ENCODE data around the gene MAP4K4. TPM values are rescaled to one million over a fixed set of nuclear protein-coding genes. Genes with fewer than 3 reads are reported as not detected.

MAP4K4 gene
- polyA plus RNA-seq, 1 donor (not counting 4 experiments of a cell fraction or from before 2014, with no cell fraction given): 84.1 TPM

GRCh38 chr2:101729521-101730190 is 32.1 kb downstream of the MAP4K4 start:
- H3K4me1 ChIP-seq (ENCODE audit: control insufficient read depth, extremely low read depth, insufficient read depth, low read length): peaks cover 17% of the 10 kb centered on the region
- peaks cover 0 to 4% of the 10 kb centered on the region in 2 experiments for H3K36me3 ChIP-seq (ENCODE audit: control insufficient read depth in 2 of 2, extremely low read depth in 1 of 2, insufficient read depth in 2 of 2, low read length in 2 of 2)
- no peak overlapping the region for H3K4me2 ChIP-seq (ENCODE audit: control insufficient read depth, extremely low read depth, insufficient read depth, low read depth, low read length)
- no peak overlapping the region for H3K9ac ChIP-seq (ENCODE audit: control insufficient read depth, extremely low read depth, insufficient read depth, low read length)
- H4K20me1 ChIP-seq (ENCODE audit: control insufficient read depth, extremely low read depth, insufficient read depth, low read length): peaks cover 19% of the 10 kb centered on the region
- H3K27me3 ChIP-seq (ENCODE audit: control insufficient read depth, extremely low read depth, insufficient read depth, low read length): no peaks in the 10 kb centered on the region
- no peak overlapping the region for H2AFZ ChIP-seq (ENCODE audit: control insufficient read depth, low read length)
- no peak for FAIRE-seq
- H3K27ac ChIP-seq (ENCODE audit: control insufficient read depth, insufficient read depth, low read length): no peak overlapping the region
- no peak overlapping the region for H3K4me3 ChIP-seq (ENCODE audit: control insufficient read depth in 2 of 3, extremely low read depth in 1 of 3, insufficient read depth in 2 of 3, low read depth in 1 of 3, low read length in 3 of 3)
- peaks cover 99% of the 10 kb centered on the region for H3K79me2 ChIP-seq (ENCODE audit: control insufficient read depth, insufficient read depth, low read length)
- H3K9me1 ChIP-seq (ENCODE audit: control insufficient read depth, extremely low read depth, insufficient read depth, low read length): peaks cover 10% of the 10 kb centered on the region
- dilution Hi-C loops (cut with MboI; ENCODE audit: extremely low pct_ligation_motif_present, low sequenced_read_pairs): no loop called here
- DNase-seq (ENCODE audit: low read depth, low spot score): no peak
- TF ChIP-seq CTCF (optimal IDR thresholded peaks at IDR 0.05 in 1 of 3, IDR thresholded peaks at IDR 0.05 in 1 of 3, conservative IDR thresholded peaks at IDR 0.05 in 1 of 3; ENCODE audit: extremely low read depth in 1 of 3, insufficient read depth in 2 of 3, low read length in 3 of 3) (no peak), EZH2 (IDR thresholded peaks at IDR 0.05; ENCODE audit: low read length) (no peak)
- no peaks in the 10 kb centered on the region for H3K9me3 ChIP-seq (ENCODE audit: control insufficient read depth, low read depth, low read length)

- peaks cover 12% of the 10 kb centered on the region for H3K9me1 ChIP-seq (ENCODE audit: control insufficient read depth, extremely low read depth, insufficient read depth, low read length)
- peaks cover 0 to 4% of the 10 kb centered on the region in 2 experiments for H3K36me3 ChIP-seq (ENCODE audit: control insufficient read depth in 2 of 2, extremely low read depth in 1 of 2, insufficient read depth in 2 of 2, low read length in 2 of 2)
- H3K4me2 ChIP-seq (ENCODE audit: control insufficient read depth, extremely low read depth, insufficient read depth, low read depth, low read length): no peak overlapping the region
- H3K4me1 ChIP-seq (ENCODE audit: control insufficient read depth, extremely low read depth, insufficient read depth, low read length): peaks cover 33% of the 10 kb centered on the region
- peaks cover 98% of the 10 kb centered on the region for H3K79me2 ChIP-seq (ENCODE audit: control insufficient read depth, insufficient read depth, low read length)
- H3K9ac ChIP-seq (ENCODE audit: control insufficient read depth, extremely low read depth, insufficient read depth, low read length): no peak overlapping the region
- FAIRE-seq (no peak), DNase-seq (ENCODE audit: low read depth, low spot score) (no peak)
- H3K9me3 ChIP-seq (ENCODE audit: control insufficient read depth, low read depth, low read length): no peaks in the 10 kb centered on the region
- peaks cover 20% of the 10 kb centered on the region for H4K20me1 ChIP-seq (ENCODE audit: control insufficient read depth, extremely low read depth, insufficient read depth, low read length)
- no peak overlapping the region for H2AFZ ChIP-seq (ENCODE audit: control insufficient read depth, low read length)
- TF ChIP-seq CTCF (optimal IDR thresholded peaks at IDR 0.05 in 1 of 3, IDR thresholded peaks at IDR 0.05 in 1 of 3, conservative IDR thresholded peaks at IDR 0.05 in 1 of 3; ENCODE audit: extremely low read depth in 1 of 3, insufficient read depth in 2 of 3, low read length in 3 of 3): no peak
- no peak for TF ChIP-seq EZH2 (IDR thresholded peaks at IDR 0.05; ENCODE audit: low read length)
- dilution Hi-C loops (cut with MboI; ENCODE audit: extremely low pct_ligation_motif_present, low sequenced_read_pairs): no loop called here
- H3K4me3 ChIP-seq (ENCODE audit: control insufficient read depth in 2 of 3, extremely low read depth in 1 of 3, insufficient read depth in 2 of 3, low read depth in 1 of 3, low read length in 3 of 3): no peak overlapping the region
- no peaks in the 10 kb centered on the region for H3K27me3 ChIP-seq (ENCODE audit: control insufficient read depth, extremely low read depth, insufficient read depth, low read length)
- no peak overlapping the region for H3K27ac ChIP-seq (ENCODE audit: control insufficient read depth, insufficient read depth, low read length)
Measured at GRCh38 chr2:101731221-101732054, 33.9 kb downstream of the MAP4K4 start.
